Nephron progenitor cell (in vitro differentiated cells): ENCODE data around the gene MOB1B.

Experiments used
- DNase-seq: peaks from one replicate; pipeline ENCODE4 v3.0.0; 2021
- H3K27ac Mint-ChIP-seq: 2 replicates; pipeline ENCODE4 v1.8.0; 2021; ENCODE audit warnings: mild to moderate bottlenecking, moderate library complexity, mixed read lengths
- H3K27me3 Mint-ChIP-seq: 2 replicates; pipeline ENCODE4 v1.8.0; 2021; ENCODE audit warnings: mild to moderate bottlenecking, low read depth, mixed read lengths; ENCODE audit not compliant: poor library complexity
- H3K36me3 Mint-ChIP-seq: 2 replicates; pipeline ENCODE4 v1.8.0; 2021; ENCODE audit warnings: low read depth, mixed read lengths
- H3K4me1 Mint-ChIP-seq: 2 replicates; pipeline ENCODE4 v1.8.0; 2021; ENCODE audit warnings: mixed read lengths
- H3K4me3 Mint-ChIP-seq: 2 replicates; pipeline ENCODE4 v1.8.0; 2021; ENCODE audit warnings: mild to moderate bottlenecking, moderate library complexity, mixed read lengths
- H3K9me3 Mint-ChIP-seq: 2 replicates; pipeline ENCODE4 v1.8.0; 2021; ENCODE audit warnings: mild to moderate bottlenecking, moderate library complexity, mixed read lengths
- TF ChIP-seq, protein P1 (sequence below): fragments of 200-600 bp; sonication (generic); IDR thresholded peaks from 2 replicates; pipeline ENCODE4 v1.5.0; 2021; ENCODE audit warnings: antibody characterized with exemption

Gene MOB1B

DNA sequence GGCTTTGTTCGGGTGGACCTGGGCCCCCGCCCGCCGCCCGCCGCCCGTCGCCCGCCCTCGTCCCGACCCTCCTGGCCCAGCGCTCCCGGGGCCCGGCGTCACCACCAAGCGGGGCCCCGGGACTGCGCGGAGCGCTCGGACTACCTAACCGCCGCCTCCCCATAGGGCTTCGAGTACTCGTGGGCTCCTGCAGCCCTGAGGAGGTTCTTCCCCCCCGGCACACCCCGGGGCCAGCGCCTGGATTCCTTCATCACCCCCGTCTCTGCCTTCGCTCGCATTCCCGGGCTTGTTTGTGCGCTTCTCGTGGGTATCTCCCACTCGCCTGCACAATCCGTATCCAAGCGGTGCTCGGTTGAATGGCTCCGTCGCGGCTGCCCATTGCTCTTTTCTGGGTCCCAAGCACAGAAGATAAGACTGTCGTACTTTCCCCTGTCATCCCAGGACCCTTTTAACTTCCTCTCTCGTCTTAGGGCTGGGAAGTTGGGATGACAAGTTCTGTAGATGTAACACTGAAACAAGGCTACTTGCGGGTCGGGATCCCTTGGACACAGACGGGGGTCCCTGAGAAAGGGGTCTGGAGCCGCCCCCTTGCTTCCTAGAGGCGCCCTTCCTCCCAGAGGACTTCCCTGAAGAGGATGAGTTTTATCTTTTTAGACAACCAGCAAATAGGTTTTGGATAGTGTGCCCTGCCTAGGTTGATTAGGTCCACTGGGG lies 565 bp downstream of the MOB1B start:
- peak overlapping the region; percentile 99 for H3K27ac Mint-ChIP-seq
- H3K36me3 Mint-ChIP-seq, result peaks cover 26% of the 10 kb centered on the region
- H3K9me3 Mint-ChIP-seq, result no peaks in the 10 kb centered on the region
- TF ChIP-seq, protein P1, sequence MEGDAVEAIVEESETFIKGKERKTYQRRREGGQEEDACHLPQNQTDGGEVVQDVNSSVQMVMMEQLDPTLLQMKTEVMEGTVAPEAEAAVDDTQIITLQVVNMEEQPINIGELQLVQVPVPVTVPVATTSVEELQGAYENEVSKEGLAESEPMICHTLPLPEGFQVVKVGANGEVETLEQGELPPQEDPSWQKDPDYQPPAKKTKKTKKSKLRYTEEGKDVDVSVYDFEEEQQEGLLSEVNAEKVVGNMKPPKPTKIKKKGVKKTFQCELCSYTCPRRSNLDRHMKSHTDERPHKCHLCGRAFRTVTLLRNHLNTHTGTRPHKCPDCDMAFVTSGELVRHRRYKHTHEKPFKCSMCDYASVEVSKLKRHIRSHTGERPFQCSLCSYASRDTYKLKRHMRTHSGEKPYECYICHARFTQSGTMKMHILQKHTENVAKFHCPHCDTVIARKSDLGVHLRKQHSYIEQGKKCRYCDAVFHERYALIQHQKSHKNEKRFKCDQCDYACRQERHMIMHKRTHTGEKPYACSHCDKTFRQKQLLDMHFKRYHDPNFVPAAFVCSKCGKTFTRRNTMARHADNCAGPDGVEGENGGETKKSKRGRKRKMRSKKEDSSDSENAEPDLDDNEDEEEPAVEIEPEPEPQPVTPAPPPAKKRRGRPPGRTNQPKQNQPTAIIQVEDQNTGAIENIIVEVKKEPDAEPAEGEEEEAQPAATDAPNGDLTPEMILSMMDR, result no peak
- peak overlapping the region; percentile 97 for H3K4me3 Mint-ChIP-seq
- peaks cover 28% of the 10 kb centered on the region for H3K4me1 Mint-ChIP-seq
- no peak for DNase-seq
- no peaks in the 10 kb centered on the region for H3K27me3 Mint-ChIP-seq

DNA sequence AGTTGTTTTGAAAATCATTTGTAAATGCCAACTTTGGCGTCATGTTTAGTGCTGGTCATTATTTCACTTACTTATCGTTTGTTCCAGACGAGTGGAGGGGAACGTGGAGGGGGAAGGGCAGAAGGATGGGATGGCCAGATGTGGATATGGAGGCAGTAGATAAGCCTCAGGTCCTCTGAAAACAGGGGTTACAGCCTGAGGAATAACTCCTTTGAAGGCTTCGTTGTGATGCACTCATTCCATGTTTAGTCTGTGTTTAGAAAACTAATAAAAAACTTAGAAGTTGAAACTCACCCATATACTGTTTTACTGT lies 1.1 kb downstream of the MOB1B start:
- H3K27ac Mint-ChIP-seq, result peak overlapping the region; percentile 99
- peaks cover 26% of the 10 kb centered on the region for H3K36me3 Mint-ChIP-seq
- H3K27me3 Mint-ChIP-seq, result no peaks in the 10 kb centered on the region
- TF ChIP-seq, protein P1, result no peak
- no peaks in the 10 kb centered on the region for H3K9me3 Mint-ChIP-seq
- H3K4me1 Mint-ChIP-seq, result peaks cover 28% of the 10 kb centered on the region
- DNase-seq, result no peak
- peak overlapping the region; percentile 97 for H3K4me3 Mint-ChIP-seq

DNA sequence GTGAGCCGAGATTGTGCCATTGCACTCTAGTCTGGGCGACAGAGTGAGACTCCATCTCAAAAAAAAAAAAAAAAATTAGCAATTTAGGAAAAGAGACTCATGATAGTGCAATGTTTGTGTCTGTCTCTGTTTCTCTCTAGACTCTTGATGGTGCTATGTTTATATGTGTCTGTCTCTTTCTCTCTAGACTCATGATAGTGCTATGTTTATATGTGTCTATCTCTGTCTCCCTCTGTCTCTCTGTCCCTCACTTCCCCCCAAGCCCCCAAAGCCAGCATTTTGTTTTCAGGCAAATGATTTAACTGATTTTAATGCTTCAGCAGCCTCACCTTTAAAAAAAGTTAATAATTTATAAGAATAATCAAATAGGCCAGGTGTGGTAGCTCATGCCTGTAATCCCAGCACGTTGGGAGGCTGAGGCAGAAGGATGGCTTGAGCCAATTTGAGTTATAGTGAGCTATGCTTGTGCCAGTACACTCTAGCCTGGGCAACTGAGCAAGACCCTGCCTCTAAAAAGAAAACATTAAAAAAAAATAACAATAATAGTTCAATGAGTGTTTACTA lies 6.9 kb downstream of the MOB1B start:
- Mint-ChIP-seq H3K4me1 (peaks cover 10% of the 10 kb centered on the region), H3K9me3 (peaks cover 23% of the 10 kb centered on the region), H3K27me3 (no peaks in the 10 kb centered on the region), H3K36me3 (peaks cover 60% of the 10 kb centered on the region), H3K4me3 (no peak overlapping the region), H3K27ac (peak overlapping the region; percentile 33)
- TF ChIP-seq, protein P1, result no peak
- DNase-seq, result no peak

DNA sequence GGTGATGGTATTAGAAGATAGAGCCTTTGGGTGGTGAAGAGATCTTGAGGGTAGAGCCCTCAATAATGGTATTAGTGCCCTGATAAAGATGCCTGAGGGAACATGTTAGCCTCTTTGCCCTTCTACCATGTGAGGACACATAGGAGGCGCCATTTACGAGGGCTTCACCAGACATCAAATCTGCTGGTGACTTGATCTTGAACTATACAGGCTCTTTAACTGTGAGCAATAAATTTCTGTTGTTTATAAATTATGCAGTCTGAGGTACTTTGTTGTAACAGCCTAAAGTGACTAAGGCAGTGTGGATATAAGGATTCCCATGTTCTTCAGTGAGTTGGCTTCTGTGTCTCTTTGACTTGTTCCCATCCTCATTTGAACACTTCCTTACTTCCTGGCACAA lies 11.8 kb downstream of the MOB1B start:
- DNase-seq, result no peak
- H3K4me1 Mint-ChIP-seq, result no peaks in the 10 kb centered on the region

DNA sequence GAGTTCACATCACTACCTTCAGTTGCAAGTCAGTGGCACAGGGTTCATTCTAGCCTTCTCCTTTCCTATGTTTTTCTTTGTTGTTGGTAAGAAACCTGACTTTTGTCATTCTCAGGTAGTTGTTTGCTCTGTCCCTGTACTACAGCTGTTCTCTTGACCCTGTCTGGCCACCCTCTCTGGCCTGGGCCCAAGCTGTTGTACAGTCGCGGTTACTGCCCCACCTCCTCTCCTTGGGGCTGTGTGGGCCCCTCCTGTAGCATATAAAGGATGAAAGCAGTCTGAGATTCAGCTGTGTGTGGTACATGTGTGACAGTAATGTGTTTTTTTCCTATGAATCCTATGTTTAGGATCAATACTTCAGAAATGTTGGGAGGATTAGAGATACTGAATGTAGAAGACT lies 12.5 kb downstream of the MOB1B start:
- peaks cover 80% of the 10 kb centered on the region for H3K36me3 Mint-ChIP-seq
- H3K9me3 Mint-ChIP-seq, result peaks cover 73% of the 10 kb centered on the region
- TF ChIP-seq, protein P1, result no peak
- no peak for DNase-seq
- no peaks in the 10 kb centered on the region for H3K27me3 Mint-ChIP-seq
- no peaks in the 10 kb centered on the region for H3K4me1 Mint-ChIP-seq
- no peak overlapping the region for H3K4me3 Mint-ChIP-seq
- no peak overlapping the region for H3K27ac Mint-ChIP-seq

More for the DNA sequence above, 11.8 kb downstream of the MOB1B start:
- peaks cover 73% of the 10 kb centered on the region for H3K36me3 Mint-ChIP-seq
- H3K9me3 Mint-ChIP-seq, result peaks cover 67% of the 10 kb centered on the region
- no peaks in the 10 kb centered on the region for H3K27me3 Mint-ChIP-seq
- TF ChIP-seq, protein P1, result no peak
- H3K4me3 Mint-ChIP-seq, result no peak overlapping the region
- no peak overlapping the region for H3K27ac Mint-ChIP-seq
